Measurements from ENCODE around the gene POMGNT1. TPM values are rescaled to one million over a fixed set of nuclear protein-coding genes. Genes with fewer than 3 reads are reported as not detected.

The POMGNT1 gene
- total and polyA plus RNA-seq, 2 experiments from 2014 or later = 52.3 to 60.4 TPM

- no peaks in the 10 kb centered on the region for H3K79me2 ChIP-seq
- no peak for TF ChIP-seq EZH2 (IDR thresholded peaks at IDR 0.05; ENCODE audit: borderline replicate concordance)
- TF ChIP-seq CTCF (IDR thresholded peaks at IDR 0.05; ENCODE audit: poor library complexity) = no peak
- TF ChIP-seq EZH2phosphoT487 (IDR thresholded peaks at IDR 0.05; ENCODE audit: low read depth, severe bottlenecking, unreplicated experiment) = no peak
- WGBS (ENCODE audit: low lambda C conversion rate, missing lambda C conversion rate) = 91% methylated on average over 2 of the region's 2 CpGs
These were observed 8.2 kb upstream of the POMGNT1 start for GRCh38 chr1:46206399-46206798.

GRCh38 chr1:46205791-46206190 is 7.6 kb upstream of the POMGNT1 start:
- Histone ChIP-seq H3K4me1 (ENCODE audit: insufficient read depth) (peaks cover 7% of the 10 kb centered on the region), H3K4me3 (no peak overlapping the region), H3K79me2 (no peaks in the 10 kb centered on the region), H3K4me2 (no peak overlapping the region), H2AFZ (no peak overlapping the region), H3K9me3 (ENCODE audit: low read depth) (no peaks in the 10 kb centered on the region), H3K27ac (no peak overlapping the region), H3K9me2 (replicated peaks; ENCODE audit: insufficient read depth) (no peaks in the 10 kb centered on the region), H4K20me1 (ENCODE audit: insufficient read depth, poor library complexity, severe bottlenecking) (no peaks in the 10 kb centered on the region), H3K36me3 (replicated peaks; ENCODE audit: insufficient read depth, low read depth) (no peaks in the 10 kb centered on the region), H3K27me3 (no peaks in the 10 kb centered on the region)
- TF ChIP-seq EZH2 (IDR thresholded peaks at IDR 0.05; ENCODE audit: borderline replicate concordance) = no peak
- TF ChIP-seq EZH2phosphoT487 (IDR thresholded peaks at IDR 0.05; ENCODE audit: low read depth, severe bottlenecking, unreplicated experiment) = no peak
- no peak for TF ChIP-seq CTCF (IDR thresholded peaks at IDR 0.05; ENCODE audit: poor library complexity)
- no peak for DNase-seq (ENCODE audit: low spot score)
- WGBS (ENCODE audit: low lambda C conversion rate, missing lambda C conversion rate) = 76% methylated on average over 3 of the region's 3 CpGs

More at GRCh38 chr1:46206399-46206798, 8.2 kb upstream of the POMGNT1 start:
- H3K36me3 ChIP-seq (replicated peaks; ENCODE audit: insufficient read depth, low read depth) = no peaks in the 10 kb centered on the region
- H3K9me3 ChIP-seq (ENCODE audit: low read depth) = no peaks in the 10 kb centered on the region
- no peak for DNase-seq (ENCODE audit: low spot score)
- H3K4me3 ChIP-seq = no peak overlapping the region
- no peaks in the 10 kb centered on the region for H3K27me3 ChIP-seq
- peaks cover 7% of the 10 kb centered on the region for H3K4me1 ChIP-seq (ENCODE audit: insufficient read depth)
- no peak overlapping the region for H3K4me2 ChIP-seq
- H4K20me1 ChIP-seq (ENCODE audit: insufficient read depth, poor library complexity, severe bottlenecking) = no peaks in the 10 kb centered on the region
- no peak overlapping the region for H3K27ac ChIP-seq
- no peak overlapping the region for H2AFZ ChIP-seq
- no peaks in the 10 kb centered on the region for H3K9me2 ChIP-seq (replicated peaks; ENCODE audit: insufficient read depth)

GRCh38 chr1:46205141-46205540 is 6.9 kb upstream of the POMGNT1 start:
- peaks cover 7% of the 10 kb centered on the region for H3K4me1 ChIP-seq (ENCODE audit: insufficient read depth)
- H3K36me3 ChIP-seq (replicated peaks; ENCODE audit: insufficient read depth, low read depth) = no peaks in the 10 kb centered on the region
- no peak for TF ChIP-seq EZH2phosphoT487 (IDR thresholded peaks at IDR 0.05; ENCODE audit: low read depth, severe bottlenecking, unreplicated experiment)
- TF ChIP-seq EZH2 (IDR thresholded peaks at IDR 0.05; ENCODE audit: borderline replicate concordance) = no peak
- no peak for TF ChIP-seq CTCF (IDR thresholded peaks at IDR 0.05; ENCODE audit: poor library complexity)
- no peak overlapping the region for H3K4me2 ChIP-seq
- no peaks in the 10 kb centered on the region for H4K20me1 ChIP-seq (ENCODE audit: insufficient read depth, poor library complexity, severe bottlenecking)
- no peak overlapping the region for H3K4me3 ChIP-seq
- no peaks in the 10 kb centered on the region for H3K79me2 ChIP-seq
- H3K9me2 ChIP-seq (replicated peaks; ENCODE audit: insufficient read depth) = no peaks in the 10 kb centered on the region
- no peak for DNase-seq (ENCODE audit: low spot score)
- no peaks in the 10 kb centered on the region for H3K9me3 ChIP-seq (ENCODE audit: low read depth)
- H3K27me3 ChIP-seq = no peaks in the 10 kb centered on the region
- 88% methylated on average over 3 of the region's 3 CpGs for WGBS (ENCODE audit: low lambda C conversion rate, missing lambda C conversion rate)
- no peak overlapping the region for H2AFZ ChIP-seq
- H3K27ac ChIP-seq = no peak overlapping the region

GRCh38 chr1:46204406-46204742 is 6.1 kb upstream of the POMGNT1 start:
- Histone ChIP-seq H2AFZ (peak overlapping the region; percentile 99), H3K9me3 (ENCODE audit: low read depth) (no peaks in the 10 kb centered on the region), H3K4me2 (peak overlapping the region; percentile 98), H3K4me3 (no peak overlapping the region), H3K9me2 (replicated peaks; ENCODE audit: insufficient read depth) (no peaks in the 10 kb centered on the region), H3K79me2 (no peaks in the 10 kb centered on the region), H3K27me3 (no peaks in the 10 kb centered on the region), H3K27ac (no peak overlapping the region), H3K4me1 (ENCODE audit: insufficient read depth) (peaks cover 7% of the 10 kb centered on the region), H4K20me1 (ENCODE audit: insufficient read depth, poor library complexity, severe bottlenecking) (no peaks in the 10 kb centered on the region), H3K36me3 (replicated peaks; ENCODE audit: insufficient read depth, low read depth) (no peaks in the 10 kb centered on the region)
- WGBS (ENCODE audit: low lambda C conversion rate, missing lambda C conversion rate) = 82% methylated on average over 5 of the region's 5 CpGs
- no peak for TF ChIP-seq CTCF (IDR thresholded peaks at IDR 0.05; ENCODE audit: poor library complexity)
- TF ChIP-seq EZH2 (IDR thresholded peaks at IDR 0.05; ENCODE audit: borderline replicate concordance) = no peak
- TF ChIP-seq EZH2phosphoT487 (IDR thresholded peaks at IDR 0.05; ENCODE audit: low read depth, severe bottlenecking, unreplicated experiment) = no peak
- DNase-seq (ENCODE audit: low spot score) = no peak
